SK-N-SH (cell line): ENCODE results near the gene NCF4. TPM values are rescaled to one million over a fixed set of nuclear protein-coding genes. Genes with fewer than 3 reads are reported as not detected.

ENCODE experiments used
- CTCF ChIA-PET: fragments of 300-600, 350-600 bp; formaldehyde crosslinking; extraction: SDS; loops from one replicate; lab custom pipeline; 2021; lab: Yijun Ruan, JAX
- POLR2A ChIA-PET: fragments of 350-600 bp; sonication (Branson Sonifier 250); formaldehyde crosslinking; extraction: SDS; loops from one replicate; lab custom pipeline; 2020; ENCODE audit warnings: antibody characterized with exemption, inconsistent platforms; lab: Yijun Ruan, JAX
- DNase-seq: peaks from one replicate; pipeline ENCODE4 v3.0.0; 2012
- H2AFZ ChIP-seq: fragments of 200-600 bp; sonication (generic); 2 replicates; pipeline ENCODE4 v1.8.1; 2016; ENCODE audit warnings: antibody characterized with exemption, mild to moderate bottlenecking, low read depth
- H3F3A ChIP-seq: fragments of 200-600 bp; sonication (generic); replicated peaks from 2 replicates; pipeline ENCODE3; 2016; ENCODE audit warnings: antibody characterized with exemption, mild to moderate bottlenecking; ENCODE audit not compliant: insufficient read depth
- H3K27ac ChIP-seq, 2 experiments: fragments of 200-500 bp in 1 of 2; fragments of 200-600 bp in 1 of 2; sonication (Bioruptor generic) in 1 of 2; sonication (generic), shearing (Covaris generic) in 1 of 2; 2 replicates each; pipeline versions ENCODE4 v1.5.1 to v1.6.1; 2014 to 2016; ENCODE audit warnings: low read depth in 2 of 2, inconsistent platforms in 1 of 2, low read length in 1 of 2, mild to moderate bottlenecking in 1 of 2, mixed read lengths in 1 of 2
- H3K27me3 ChIP-seq: fragments of 200-600 bp; sonication (generic), shearing (Covaris generic); 2 replicates; pipeline ENCODE4 v1.6.1; 2016; ENCODE audit warnings: mixed run types; ENCODE audit not compliant: insufficient read depth
- H3K36me3 ChIP-seq, 2 experiments: fragments of 200-500 bp in 1 of 2; fragments of 200-600 bp in 1 of 2; sonication (Bioruptor generic) in 1 of 2; sonication (generic) in 1 of 2; replicated peaks in 1 of 2; 2 replicates each; pipeline versions ENCODE3 to v1.5.1; 2014 to 2016; ENCODE audit warnings: low read length in 1 of 2, mild to moderate bottlenecking in 1 of 2; ENCODE audit not compliant: insufficient read depth in 2 of 2, control insufficient read depth in 1 of 2
- H3K4me1 ChIP-seq, 2 experiments: fragments of 200-500 bp in 1 of 2; fragments of 200-600 bp in 1 of 2; sonication (Bioruptor generic) in 1 of 2; sonication (generic), shearing (Covaris generic) in 1 of 2; 2 replicates each; pipeline versions ENCODE4 v1.5.1 to v1.6.1; 2014 to 2016; ENCODE audit warnings: low read depth in 1 of 2, low read length in 1 of 2, mixed run types in 1 of 2; ENCODE audit not compliant: insufficient read depth in 2 of 2, control insufficient read depth in 1 of 2
- H3K4me2 ChIP-seq: fragments of 200-600 bp; sonication (generic), shearing (Covaris generic); 2 replicates; pipeline ENCODE4 v1.6.1; 2017; ENCODE audit warnings: mixed run types
- H3K4me3 ChIP-seq, 2 experiments: fragments of 200-500 bp in 1 of 2; fragments of 200-600 bp in 1 of 2; sonication (Bioruptor generic) in 1 of 2; sonication (generic), shearing (Covaris generic) in 1 of 2; 2 replicates each; pipeline versions ENCODE4 v1.5.1 to v1.8.1; 2014 to 2016; ENCODE audit warnings: low read depth in 2 of 2, inconsistent platforms in 1 of 2, low read length in 1 of 2, mild to moderate bottlenecking in 1 of 2, mixed read lengths in 1 of 2, moderate library complexity in 1 of 2
- H3K79me2 ChIP-seq: fragments of 200-600 bp; sonication (generic); 2 replicates; pipeline ENCODE4 v1.8.1; 2017; ENCODE audit warnings: mild to moderate bottlenecking; ENCODE audit not compliant: insufficient read depth
- H3K9ac ChIP-seq: fragments of 200-600 bp; sonication (generic); 2 replicates; pipeline ENCODE4 v1.6.1; 2017; ENCODE audit warnings: mixed run types
- H3K9me2 ChIP-seq: fragments of 200-600 bp; sonication (generic); 2 replicates; pipeline ENCODE4 v1.6.1; 2017; ENCODE audit warnings: mixed run types
- H3K9me3 ChIP-seq: fragments of 200-600 bp; sonication (generic); 2 replicates; pipeline ENCODE4 v1.6.1; 2017; ENCODE audit warnings: mixed run types, mild to moderate bottlenecking, moderate library complexity
- H4K20me1 ChIP-seq: fragments of 200-600 bp; sonication (generic); 2 replicates; pipeline ENCODE4 v1.6.1; 2017; ENCODE audit warnings: mild to moderate bottlenecking, mixed run types; ENCODE audit not compliant: insufficient read depth
- EZH2phosphoT487 ChIP-seq: fragments of 200-600 bp; sonication (generic); IDR thresholded peaks from 2 replicates; pipeline ENCODE4 v1.6.1; 2017; ENCODE audit warnings: low read depth, mixed run types, mild to moderate bottlenecking, antibody characterized with exemption, moderate library complexity, borderline replicate concordance
- FOSL2 ChIP-seq: IDR thresholded peaks from 2 replicates; pipeline ENCODE4 v1.4.0; 2012; ENCODE audit warnings: low read depth, mild to moderate bottlenecking, moderate library complexity, borderline replicate concordance
- FOXJ3 ChIP-seq: sonication (generic); formaldehyde crosslinking; IDR thresholded peaks from 2 replicates; pipeline ENCODE4 v1.5.1; 2020; ENCODE audit warnings: mild to moderate bottlenecking, missing genetic modification reagents
- GABPA ChIP-seq: IDR thresholded peaks from 2 replicates; pipeline ENCODE4 v1.4.0; 2012; ENCODE audit warnings: low read depth, mild to moderate bottlenecking
- GATA2 ChIP-seq: sonication (generic); formaldehyde crosslinking; IDR thresholded peaks from 2 replicates; pipeline ENCODE4 v1.5.0; 2020; ENCODE audit warnings: mild to moderate bottlenecking, missing genetic modification reagents
- JUND ChIP-seq: IDR thresholded peaks from 2 replicates; pipeline ENCODE4 v1.4.0; 2012
- MXI1 ChIP-seq: IDR thresholded peaks from 2 replicates; pipeline ENCODE4 v1.6.1; 2012; ENCODE audit warnings: mild to moderate bottlenecking, low read depth, low read length, improper control_type of control experiment
- NFIC ChIP-seq: IDR thresholded peaks from 2 replicates; pipeline ENCODE4 v1.4.0; 2012; ENCODE audit warnings: borderline replicate concordance
- NRF1 ChIP-seq: IDR thresholded peaks from 2 replicates; pipeline ENCODE4 v1.6.1; 2012; ENCODE audit warnings: low read depth, mild to moderate bottlenecking, low read length
- PBX3 ChIP-seq: IDR thresholded peaks from 2 replicates; pipeline ENCODE4; 2012
- POLR2AphosphoS5 ChIP-seq: IDR thresholded peaks from 2 replicates; pipeline ENCODE4 v1.6.1; 2012; ENCODE audit warnings: low read depth, low read length
- RCOR1 ChIP-seq: fragments of 150-350 bp; IDR thresholded peaks from 2 replicates; pipeline ENCODE4 v1.6.1; 2017; ENCODE audit warnings: antibody characterized with exemption, low read length
- REST ChIP-seq: IDR thresholded peaks from 2 replicates; pipeline ENCODE4 v1.6.1; 2012; ENCODE audit warnings: mild to moderate bottlenecking, low read depth, low read length, moderate library complexity
- RFX5 ChIP-seq: IDR thresholded peaks from 2 replicates; pipeline ENCODE4 v1.6.1; 2012; ENCODE audit warnings: mild to moderate bottlenecking, improper control_type of control experiment, low read length
- RXRA ChIP-seq: IDR thresholded peaks from 2 replicates; pipeline ENCODE4 v1.4.0; 2012; ENCODE audit warnings: low read depth, mild to moderate bottlenecking, borderline replicate concordance
- SIN3A ChIP-seq: IDR thresholded peaks from 2 replicates; pipeline ENCODE4 v1.6.1; 2012; ENCODE audit warnings: low read depth, mild to moderate bottlenecking, low read length, moderate library complexity, borderline replicate concordance
- SMC3 ChIP-seq: IDR thresholded peaks from 2 replicates; pipeline ENCODE4 v1.6.1; 2012; ENCODE audit warnings: low read depth, low read length, improper control_type of control experiment
- TCF12 ChIP-seq: IDR thresholded peaks from 2 replicates; pipeline ENCODE4 v1.4.0; 2012
- WGBS: methylation state at CpG from one replicate; pipeline ENCODE4 v1.1.6; 2017; ENCODE audit warnings: low lambda C conversion rate; 5-methylcytosine and 5-hydroxymethylcytosine counted together
- polyA plus RNA-seq, 3 experiments: library from polyadenylated mRNA; depleted of rRNA; stranded (reverse); fragments of >200 nt; gene quantifications; 2 replicates each; pipeline ENCODE4 v1.2.3, GENCODE V29; 2012
- TF ChIP-seq, protein P1 (sequence below): IDR thresholded peaks from 2 replicates; pipeline ENCODE4 v1.4.0; 2012; ENCODE audit warnings: low read depth, borderline replicate concordance
- TF ChIP-seq, protein P2 (sequence below): fragments of 150-350 bp; IDR thresholded peaks from 2 replicates; pipeline ENCODE4 v1.6.1; 2017; ENCODE audit warnings: antibody characterized with exemption, low read length, low read depth, borderline replicate concordance

NCF4 gene
- polyA plus RNA-seq, 1 of the 3 experiments (the other 2 are of a cell fraction): not detected

DNA sequence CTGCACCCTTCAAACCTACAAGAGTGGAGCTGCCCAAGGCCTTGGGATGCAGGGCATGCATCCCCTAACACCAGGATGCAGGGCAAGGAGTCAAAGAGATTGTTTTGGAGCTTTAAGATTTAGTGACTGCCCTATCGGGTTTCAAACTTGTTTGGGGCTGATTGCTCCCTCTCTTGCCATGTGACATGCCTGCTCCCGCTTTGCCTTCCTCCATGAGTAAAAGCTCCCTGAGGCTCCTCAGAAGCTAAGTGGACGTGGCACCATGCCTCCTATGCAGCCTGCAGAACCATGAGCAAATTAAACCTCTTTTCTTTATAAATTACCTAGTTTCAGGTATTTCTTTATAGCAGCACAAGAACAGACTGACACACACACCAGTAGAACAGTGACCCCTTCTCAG is 36.8 kb downstream of the NCF4 start (continued):
- TF ChIP-seq GABPA: no peak
- TF ChIP-seq, protein P1, sequence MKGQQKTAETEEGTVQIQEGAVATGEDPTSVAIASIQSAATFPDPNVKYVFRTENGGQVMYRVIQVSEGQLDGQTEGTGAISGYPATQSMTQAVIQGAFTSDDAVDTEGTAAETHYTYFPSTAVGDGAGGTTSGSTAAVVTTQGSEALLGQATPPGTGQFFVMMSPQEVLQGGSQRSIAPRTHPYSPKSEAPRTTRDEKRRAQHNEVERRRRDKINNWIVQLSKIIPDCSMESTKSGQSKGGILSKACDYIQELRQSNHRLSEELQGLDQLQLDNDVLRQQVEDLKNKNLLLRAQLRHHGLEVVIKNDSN: no peak

GRCh38 chr22:36898690-36899089 is 37.9 kb downstream of the NCF4 start:
- H4K20me1 ChIP-seq: no peaks in the 10 kb centered on the region
- H3K27me3 ChIP-seq: peaks cover 11% of the 10 kb centered on the region; the same call in 1 of the 2 replicates
- H3K4me1 ChIP-seq: no peaks in the 10 kb centered on the region
- H3K9me2 ChIP-seq: no peaks in the 10 kb centered on the region
- no peak for TF ChIP-seq GATA2
- no peak for TF ChIP-seq PBX3
- no peak for TF ChIP-seq RCOR1
- TF ChIP-seq JUND: no peak
- no peak for TF ChIP-seq TCF12
- TF ChIP-seq SIN3A: no peak
- no peak for TF ChIP-seq NRF1
- no peak for TF ChIP-seq SMC3
- TF ChIP-seq, protein P2, sequence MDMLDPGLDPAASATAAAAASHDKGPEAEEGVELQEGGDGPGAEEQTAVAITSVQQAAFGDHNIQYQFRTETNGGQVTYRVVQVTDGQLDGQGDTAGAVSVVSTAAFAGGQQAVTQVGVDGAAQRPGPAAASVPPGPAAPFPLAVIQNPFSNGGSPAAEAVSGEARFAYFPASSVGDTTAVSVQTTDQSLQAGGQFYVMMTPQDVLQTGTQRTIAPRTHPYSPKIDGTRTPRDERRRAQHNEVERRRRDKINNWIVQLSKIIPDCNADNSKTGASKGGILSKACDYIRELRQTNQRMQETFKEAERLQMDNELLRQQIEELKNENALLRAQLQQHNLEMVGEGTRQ: no peak
- TF ChIP-seq RFX5: no peak
- TF ChIP-seq NFIC: no peak
- no peak for TF ChIP-seq FOSL2
- TF ChIP-seq RXRA: no peak
- no peak for TF ChIP-seq POLR2AphosphoS5
- TF ChIP-seq MXI1: no peak
- TF ChIP-seq FOXJ3: no peak
- TF ChIP-seq REST: no peak
- TF ChIP-seq EZH2phosphoT487: no peak
- no peak for TF ChIP-seq GABPA
- no peak overlapping the region for H3K9ac ChIP-seq
- CTCF ChIA-PET: no interaction called here
- no peak overlapping the region for H3K4me3 ChIP-seq
- POLR2A ChIA-PET: no interaction called here
- H3K36me3 ChIP-seq: no peaks in the 10 kb centered on the region
- H3K9me3 ChIP-seq: no peaks in the 10 kb centered on the region
- H3K4me2 ChIP-seq: no peak overlapping the region
- H3K27ac ChIP-seq: no peak overlapping the region
- H3F3A ChIP-seq: no peaks in the 10 kb centered on the region
- DNase-seq: no peak
- WGBS: 11% methylated on average over 4 of the region's 4 CpGs
- H3K79me2 ChIP-seq: no peaks in the 10 kb centered on the region
- no peak overlapping the region for H2AFZ ChIP-seq
